Caco-2 (cell line): Measurements from ENCODE around the gene FHIT. TPM values are rescaled to one million over a fixed set of nuclear protein-coding genes. Genes with fewer than 3 reads are reported as not detected.

ENCODE experiments used
- BruUV-seq: library from RNA; stranded (reverse); fragments of 400-500 nt; replicated peaks from 2 replicates; lab custom pipeline; 2021; lab: Mats Ljungman, UMichigan
- CTCF ChIA-PET: fragments of 300-600 bp; sonication (Branson Sonifier 250); formaldehyde crosslinking; loops from one replicate; lab custom pipeline; 2022; ENCODE audit warnings: antibody characterized with exemption; lab: Charles Lee
- POLR2A ChIA-PET: fragments of 300-600 bp; sonication (Branson Sonifier 250); formaldehyde crosslinking; loops from one replicate; lab custom pipeline; 2022; ENCODE audit warnings: antibody characterized with exemption; lab: Charles Lee
- DNase-seq, 2 experiments: peaks; one replicate each; pipeline versions ENCODE4 v3.0.0 to v3.0.0-alpha.2; 2020 to 2022
- H3K27me3 ChIP-seq: replicated peaks from 2 replicates; pipeline ENCODE4 v1.6.0; 2011; ENCODE audit warnings: low read length; ENCODE audit not compliant: control insufficient read depth, insufficient read depth
- H3K36me3 ChIP-seq: 2 replicates; pipeline ENCODE4 v1.5.1; 2011; ENCODE audit warnings: low read length; ENCODE audit not compliant: control insufficient read depth, insufficient read depth
- H3K4me1 ChIP-seq: fragments of 250-450 bp; sonication (Bioruptor Pico); 2 replicates; pipeline ENCODE4 v1.5.1; 2020; ENCODE audit warnings: mild to moderate bottlenecking
- H3K4me3 ChIP-seq: 2 replicates; pipeline ENCODE4 v1.5.1; 2011; ENCODE audit warnings: low read depth, mild to moderate bottlenecking, control low read depth, low read length
- H3K9me3 ChIP-seq: fragments of 250-450 bp; sonication (Bioruptor Pico); 2 replicates; pipeline ENCODE4 v1.5.1; 2020; ENCODE audit warnings: mild to moderate bottlenecking, moderate library complexity
- H3K27ac Mint-ChIP-seq: one replicate; pipeline ENCODE4 v1.8.0; 2022; ENCODE audit warnings: mixed read lengths; ENCODE audit not compliant: unreplicated experiment
- H3K27me3 Mint-ChIP-seq: one replicate; pipeline ENCODE4 v1.8.0; 2022; ENCODE audit warnings: mixed read lengths; ENCODE audit not compliant: insufficient read depth, unreplicated experiment
- H3K36me3 Mint-ChIP-seq: one replicate; pipeline ENCODE4 v1.8.0; 2022; ENCODE audit warnings: mild to moderate bottlenecking, mixed read lengths; ENCODE audit not compliant: insufficient read depth, unreplicated experiment
- H3K4me1 Mint-ChIP-seq: one replicate; pipeline ENCODE4 v1.8.0; 2022; ENCODE audit warnings: low read depth, mixed read lengths; ENCODE audit not compliant: unreplicated experiment
- H3K4me3 Mint-ChIP-seq: one replicate; pipeline ENCODE4 v1.8.0; 2022; ENCODE audit warnings: mild to moderate bottlenecking, moderate library complexity, mixed read lengths; ENCODE audit not compliant: unreplicated experiment
- H3K9me3 Mint-ChIP-seq: one replicate; pipeline ENCODE4 v1.8.0; 2022; ENCODE audit warnings: mixed read lengths; ENCODE audit not compliant: unreplicated experiment
- intact Hi-C: fragments of 100-400 bp; cut with micrococcal nuclease; formaldehyde crosslinking; loops from one replicate; pipeline ENCODE4 v1.10.0; 2022; ENCODE audit not compliant: unreplicated experiment
- total RNA-seq: library from RNA; stranded (reverse); gene quantifications from 2 replicates; pipeline ENCODE4 v1.2.3, GENCODE V29; 2022
- TF ChIP-seq, protein P1 (sequence below), 2 experiments: fragments of 200-600 bp in 1 of 2; IDR thresholded peaks; 1 replicate in 1 of 2; 2 replicates in 1 of 2; pipeline versions ENCODE4 v1.5.1 to v1.8.0; 2011 to 2022; ENCODE audit warnings: antibody characterized with exemption in 1 of 2, control low read depth in 1 of 2, inconsistent platforms in 1 of 2, low read depth in 1 of 2, low read length in 1 of 2, mild to moderate bottlenecking in 1 of 2, moderate library complexity in 1 of 2; ENCODE audit not compliant: insufficient read depth in 1 of 2, severe bottlenecking in 1 of 2, unreplicated experiment in 1 of 2

The FHIT gene
- total RNA-seq, 1 experiment from 2014 or later, result 8.3 TPM

DNA sequence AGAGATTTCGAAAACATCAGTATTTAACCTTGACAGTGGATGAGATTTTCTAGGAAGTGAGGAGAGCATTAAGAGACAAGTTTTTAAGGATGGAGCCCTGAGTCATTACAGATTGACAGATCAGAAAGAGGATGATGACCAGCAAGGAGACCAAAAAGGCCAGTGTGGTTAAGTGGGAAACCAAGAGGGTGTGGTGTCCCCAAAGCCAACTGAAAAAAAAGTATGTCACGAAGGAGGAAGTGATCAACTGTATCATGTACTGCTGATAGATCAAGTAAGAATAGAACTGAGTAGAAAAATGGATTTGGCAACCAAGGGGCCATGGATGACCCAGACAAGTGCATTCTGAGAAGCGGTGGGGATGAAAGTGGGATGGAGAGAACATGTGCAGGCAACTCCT, 491.8 kb downstream of the FHIT start:
- Mint-ChIP-seq H3K9me3 (peaks cover 6% of the 10 kb centered on the region), H3K4me3 (no peak overlapping the region), H3K27ac (no peak overlapping the region), H3K36me3 (no peaks in the 10 kb centered on the region), H3K4me1 (no peaks in the 10 kb centered on the region), H3K27me3 (no peaks in the 10 kb centered on the region)
- Histone ChIP-seq H3K36me3 (no peaks in the 10 kb centered on the region), H3K27me3 (no peaks in the 10 kb centered on the region), H3K4me1 (no peaks in the 10 kb centered on the region), H3K9me3 (no peaks in the 10 kb centered on the region), H3K4me3 (no peak overlapping the region)
- intact Hi-C loops, result loop anchor here (10.0 kb wide), 2 partner anchors 185 to 535 kb away; no protein-coding TSS in a partner anchor
- no peak for DNase-seq
- TF ChIP-seq, protein P1, sequence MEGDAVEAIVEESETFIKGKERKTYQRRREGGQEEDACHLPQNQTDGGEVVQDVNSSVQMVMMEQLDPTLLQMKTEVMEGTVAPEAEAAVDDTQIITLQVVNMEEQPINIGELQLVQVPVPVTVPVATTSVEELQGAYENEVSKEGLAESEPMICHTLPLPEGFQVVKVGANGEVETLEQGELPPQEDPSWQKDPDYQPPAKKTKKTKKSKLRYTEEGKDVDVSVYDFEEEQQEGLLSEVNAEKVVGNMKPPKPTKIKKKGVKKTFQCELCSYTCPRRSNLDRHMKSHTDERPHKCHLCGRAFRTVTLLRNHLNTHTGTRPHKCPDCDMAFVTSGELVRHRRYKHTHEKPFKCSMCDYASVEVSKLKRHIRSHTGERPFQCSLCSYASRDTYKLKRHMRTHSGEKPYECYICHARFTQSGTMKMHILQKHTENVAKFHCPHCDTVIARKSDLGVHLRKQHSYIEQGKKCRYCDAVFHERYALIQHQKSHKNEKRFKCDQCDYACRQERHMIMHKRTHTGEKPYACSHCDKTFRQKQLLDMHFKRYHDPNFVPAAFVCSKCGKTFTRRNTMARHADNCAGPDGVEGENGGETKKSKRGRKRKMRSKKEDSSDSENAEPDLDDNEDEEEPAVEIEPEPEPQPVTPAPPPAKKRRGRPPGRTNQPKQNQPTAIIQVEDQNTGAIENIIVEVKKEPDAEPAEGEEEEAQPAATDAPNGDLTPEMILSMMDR (IDR thresholded peaks at IDR 0.05; ENCODE audit: insufficient read depth in 1 of 2, low read depth in 1 of 2, low read length in 1 of 2, severe bottlenecking in 1 of 2, unreplicated experiment in 1 of 2), result no peak
- no TSS peak for BruUV-seq
- POLR2A ChIA-PET, result no interaction called here
- CTCF ChIA-PET, result no interaction called here

GRCh38 chr3:60758831-60759230, 492.4 kb downstream of the FHIT start:
- H3K27ac Mint-ChIP-seq, result no peak overlapping the region
- ChIA-PET POLR2A (no interaction called here), CTCF (no interaction called here)
- no peaks in the 10 kb centered on the region for H3K27me3 ChIP-seq
- BruUV-seq, result no TSS peak
- no peaks in the 10 kb centered on the region for H3K36me3 ChIP-seq
- intact Hi-C loops, result loop anchor here (10.0 kb wide), 2 partner anchors 186 to 536 kb away; no protein-coding TSS in a partner anchor
- no peaks in the 10 kb centered on the region for H3K36me3 Mint-ChIP-seq
- no peaks in the 10 kb centered on the region for H3K4me1 ChIP-seq
- no peaks in the 10 kb centered on the region for H3K9me3 ChIP-seq
- no peaks in the 10 kb centered on the region for H3K4me1 Mint-ChIP-seq
- no peak overlapping the region for H3K4me3 Mint-ChIP-seq
- TF ChIP-seq, protein P1 (IDR thresholded peaks at IDR 0.05; ENCODE audit: insufficient read depth in 1 of 2, low read depth in 1 of 2, low read length in 1 of 2, severe bottlenecking in 1 of 2, unreplicated experiment in 1 of 2), result no peak
- DNase-seq, result no peak
- H3K27me3 Mint-ChIP-seq, result no peaks in the 10 kb centered on the region
- H3K4me3 ChIP-seq, result no peak overlapping the region
- peaks cover 6% of the 10 kb centered on the region for H3K9me3 Mint-ChIP-seq

- no TSS peak for BruUV-seq
- Mint-ChIP-seq H3K27ac (no peak overlapping the region), H3K4me3 (no peak overlapping the region), H3K9me3 (peaks cover 6% of the 10 kb centered on the region), H3K4me1 (no peaks in the 10 kb centered on the region), H3K36me3 (no peaks in the 10 kb centered on the region), H3K27me3 (no peaks in the 10 kb centered on the region)
- intact Hi-C loops, result loop anchor here (10.0 kb wide), 2 partner anchors 187 to 537 kb away; no protein-coding TSS in a partner anchor
- H3K4me1 ChIP-seq, result no peaks in the 10 kb centered on the region
- TF ChIP-seq, protein P1 (IDR thresholded peaks at IDR 0.05; ENCODE audit: insufficient read depth in 1 of 2, low read depth in 1 of 2, low read length in 1 of 2, severe bottlenecking in 1 of 2, unreplicated experiment in 1 of 2), result no peak
- H3K27me3 ChIP-seq, result no peaks in the 10 kb centered on the region
- H3K36me3 ChIP-seq, result no peaks in the 10 kb centered on the region
- POLR2A ChIA-PET, result no interaction called here
- CTCF ChIA-PET, result no interaction called here
- no peaks in the 10 kb centered on the region for H3K9me3 ChIP-seq
- no peak for DNase-seq
- no peak overlapping the region for H3K4me3 ChIP-seq
Measured at GRCh38 chr3:60758171-60758570, 493.1 kb downstream of the FHIT start.
